Superior temporal gyrus (tissue), 1 donor: ENCODE data around the gene FCAMR.

Experiments used
- DNase-seq: peaks from one replicate; pipeline ENCODE4 v3.0.0-alpha.2; 2016; ENCODE audit errors: extremely low spot score

FCAMR gene

DNA sequence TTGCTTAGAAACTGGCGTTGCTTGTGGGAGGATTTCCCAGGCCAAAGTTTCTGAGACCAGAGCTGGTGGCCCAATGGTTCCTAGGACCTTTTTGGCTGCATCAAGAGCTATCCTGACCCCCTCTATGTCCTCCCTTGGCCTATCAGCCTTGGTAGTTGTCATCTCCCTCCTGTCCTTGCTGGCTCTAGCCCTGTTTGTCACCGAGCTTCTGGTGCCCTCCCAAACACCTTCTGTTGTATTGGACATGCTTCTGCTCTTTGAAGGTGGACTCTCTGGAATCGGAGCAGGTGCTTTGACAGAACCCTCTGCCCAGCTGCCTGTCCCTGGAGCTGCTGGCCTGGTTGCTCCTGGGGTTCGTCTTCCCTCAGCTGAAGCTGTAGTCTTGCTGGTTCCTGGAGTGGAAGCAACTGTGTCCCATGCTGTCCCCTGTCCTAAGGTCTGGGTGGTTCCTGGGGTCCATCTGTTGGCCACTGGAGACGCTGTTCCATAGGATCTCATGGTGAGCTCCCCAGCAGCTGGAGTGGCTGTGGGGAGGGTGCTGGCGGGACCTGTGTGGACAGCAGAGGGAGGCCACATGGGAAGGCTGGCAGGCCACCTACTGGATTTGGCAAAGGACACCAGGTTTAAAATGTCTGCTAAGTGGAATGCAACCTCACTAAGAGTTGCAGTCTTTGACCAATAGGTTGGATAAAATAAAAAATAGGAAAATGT, 9.4 kb downstream of the FCAMR start:
- no peak for DNase-seq

DNA sequence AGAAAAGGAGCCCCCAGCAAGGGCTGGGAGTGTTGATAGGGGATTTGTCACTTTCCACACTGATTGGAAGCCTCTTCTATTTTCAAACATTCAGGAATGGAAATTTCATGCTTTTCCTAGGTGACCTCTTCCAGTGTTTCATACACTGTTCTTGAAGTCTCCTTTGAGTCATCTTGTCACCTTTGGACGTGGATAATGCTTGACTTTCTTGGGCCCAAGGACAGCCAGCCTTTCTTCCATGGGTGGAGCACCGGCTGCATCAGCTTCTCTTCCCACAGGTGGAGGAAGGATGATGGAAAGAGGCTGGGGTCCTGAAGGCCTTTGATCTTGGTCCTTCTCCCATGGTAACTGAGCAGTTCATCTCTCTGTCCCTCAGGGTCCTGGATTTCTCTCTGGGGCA, 12.1 kb downstream of the FCAMR start:
- no peak for DNase-seq

DNA sequence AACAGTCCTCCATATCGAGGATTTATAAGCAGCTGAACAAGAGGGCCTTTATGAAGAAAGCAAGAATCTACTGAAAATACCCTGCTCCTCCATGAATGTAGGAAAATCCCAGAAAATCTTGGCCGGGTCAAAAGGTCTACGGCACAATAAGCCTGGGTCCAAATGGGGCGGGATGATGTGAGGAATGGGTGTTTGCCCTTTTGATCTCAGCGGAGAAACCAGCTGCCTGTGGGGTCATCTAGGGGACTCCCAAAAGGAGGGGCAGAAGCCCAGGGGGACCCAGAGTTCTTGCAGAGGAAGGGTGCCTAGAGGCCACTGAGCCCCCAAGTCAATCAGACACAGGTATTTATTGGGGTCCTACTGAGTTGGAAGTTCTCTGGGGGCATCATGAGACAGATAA, 12.6 kb downstream of the FCAMR start:
- DNase-seq, result no peak

DNA sequence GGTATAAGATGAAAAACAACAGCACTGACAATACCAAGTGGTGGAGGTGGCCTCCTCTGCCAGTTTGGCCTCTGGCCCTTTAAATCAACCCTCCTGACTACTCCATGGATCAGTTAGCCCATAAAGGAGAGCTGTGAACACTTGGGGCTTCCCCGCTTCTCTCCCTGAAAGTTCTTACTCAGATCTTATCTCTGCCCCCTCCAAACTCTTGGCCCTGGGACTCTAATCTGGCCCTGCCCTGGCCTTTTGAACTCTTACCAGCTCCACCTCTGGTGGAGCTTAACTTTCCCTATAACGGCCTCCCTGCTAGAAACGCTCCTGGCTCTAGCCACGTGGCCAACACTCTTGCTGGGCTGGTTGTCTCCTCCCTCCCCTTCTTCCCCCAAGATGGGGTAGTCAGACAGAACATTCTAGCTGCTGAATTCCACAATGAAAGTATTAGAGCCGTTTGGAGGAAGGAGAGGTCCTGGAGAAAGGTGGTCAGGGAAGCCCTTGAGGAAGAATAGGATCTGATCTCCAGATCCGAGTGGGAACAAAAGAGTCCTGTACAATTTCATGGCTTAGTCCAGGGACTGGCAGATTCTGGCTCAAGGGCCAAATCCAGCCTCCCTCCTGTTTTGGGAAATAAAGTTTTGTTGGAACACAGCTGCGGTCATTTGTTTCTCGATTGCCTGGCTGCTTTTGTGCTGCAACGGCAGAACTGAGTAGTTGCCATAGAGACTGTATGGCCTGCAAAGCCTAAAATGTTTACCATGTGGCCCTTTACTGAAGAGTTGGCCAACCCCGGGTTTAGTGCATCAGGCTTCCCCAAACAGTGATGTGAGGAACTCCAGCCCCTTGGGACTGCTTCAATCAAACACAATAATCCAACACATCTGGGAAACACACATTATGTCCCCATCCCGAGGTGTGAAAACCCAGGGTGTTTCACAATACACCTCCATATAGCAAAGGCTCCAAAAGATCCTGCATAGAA, 14.5 kb downstream of the FCAMR start:
- no peak for DNase-seq

DNA sequence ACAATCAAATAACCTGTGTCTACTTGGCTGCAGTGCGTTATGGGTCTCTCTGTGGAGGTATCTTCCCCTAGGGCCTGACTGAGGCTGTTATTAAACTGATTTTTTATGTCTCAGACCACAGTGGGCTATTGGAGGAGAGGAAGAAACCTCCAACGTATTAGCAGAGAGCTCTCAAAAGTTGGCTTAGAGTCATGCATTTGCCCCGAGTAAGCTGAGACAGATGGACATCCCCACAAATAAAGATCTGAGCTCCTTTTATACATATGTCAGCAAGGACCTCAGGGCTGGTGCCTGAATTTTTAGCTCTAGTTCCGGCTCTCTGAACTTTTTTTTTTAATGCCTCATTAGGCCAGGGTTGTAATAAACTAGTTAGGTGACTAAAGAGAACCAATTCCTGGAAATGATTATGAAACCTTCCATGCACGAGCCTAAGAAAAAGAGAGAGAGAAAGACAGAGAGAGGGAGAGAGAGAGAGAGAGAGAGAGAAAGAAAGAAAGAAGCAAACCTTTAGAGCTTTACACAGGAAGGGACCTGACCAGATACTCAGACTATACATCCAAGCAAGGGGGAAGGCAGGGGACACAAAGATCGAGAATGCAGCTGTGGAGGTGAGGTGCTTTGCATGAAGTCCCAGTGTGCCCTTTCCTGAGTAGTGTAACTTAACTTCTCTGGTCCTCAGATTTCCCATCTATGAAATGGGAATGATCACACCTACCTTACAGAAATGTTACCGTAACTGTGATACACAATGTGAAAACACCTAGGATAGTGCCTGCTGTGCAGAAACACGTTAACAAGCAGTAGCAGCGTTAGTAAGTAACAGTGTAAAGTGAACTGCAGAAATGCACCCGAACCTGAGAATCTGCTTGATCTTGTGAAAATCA, 15.6 kb downstream of the FCAMR start:
- no peak for DNase-seq

DNA sequence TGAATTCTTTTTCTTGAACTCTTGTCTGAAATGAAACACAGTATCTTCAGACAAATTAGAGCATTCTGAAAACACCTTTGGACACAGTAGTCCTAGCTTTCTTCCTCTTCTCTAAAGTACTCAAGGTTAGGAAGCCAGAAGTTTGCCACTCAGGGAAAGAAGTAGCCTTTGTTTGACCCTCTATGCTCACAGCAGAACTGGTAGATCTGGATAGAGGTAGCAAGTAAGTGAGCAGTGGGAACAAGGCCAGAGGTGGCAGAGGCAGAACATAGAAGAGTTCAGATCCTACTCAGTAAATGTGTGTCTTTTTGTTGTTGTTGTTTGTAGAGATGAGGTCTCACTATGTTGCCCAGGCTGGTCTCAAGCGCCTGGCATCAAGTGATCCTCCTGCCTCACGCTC, 16.6 kb downstream of the FCAMR start:
- no peak for DNase-seq

DNA sequence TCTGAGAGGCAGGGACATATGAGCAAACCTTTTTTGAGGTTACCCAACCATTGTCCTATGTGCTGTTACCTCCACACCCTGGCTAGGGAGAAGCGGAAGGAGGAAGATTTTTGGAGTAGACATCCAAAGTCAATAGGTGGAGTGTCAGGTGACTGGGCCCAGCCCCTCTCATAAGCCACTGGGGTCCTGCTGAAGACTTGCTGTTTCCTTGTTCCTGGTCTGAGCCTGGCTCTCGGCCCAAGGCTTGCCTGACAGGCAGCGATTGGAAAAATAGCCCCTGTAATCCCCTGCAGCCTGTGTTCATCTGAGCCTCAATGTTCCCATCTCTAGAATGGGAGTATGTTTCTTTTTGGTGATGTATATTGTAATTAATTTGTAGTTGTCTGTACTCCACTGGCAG, 17.1 kb downstream of the FCAMR start:
- DNase-seq, result no peak

DNA sequence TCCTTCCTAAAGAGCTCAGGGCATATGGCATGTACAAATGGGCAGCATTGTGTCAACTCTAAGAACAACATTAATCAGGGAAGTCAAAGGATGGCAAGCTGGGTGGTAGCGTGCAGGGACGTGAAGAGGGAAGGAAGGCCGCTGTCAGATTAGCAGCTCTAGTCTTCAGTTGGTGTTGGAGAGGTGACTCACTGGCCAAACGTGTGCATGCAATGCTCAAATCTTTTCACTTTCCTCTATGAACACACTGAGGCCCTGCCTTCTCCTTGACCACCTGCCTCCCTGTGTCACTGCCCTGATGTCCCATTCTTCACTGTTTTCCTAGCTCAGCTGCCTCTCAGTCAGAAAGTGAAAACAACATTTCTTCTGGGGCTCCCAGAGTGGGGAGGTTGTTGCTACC, 18.1 kb downstream of the FCAMR start:
- DNase-seq, result no peak

DNA sequence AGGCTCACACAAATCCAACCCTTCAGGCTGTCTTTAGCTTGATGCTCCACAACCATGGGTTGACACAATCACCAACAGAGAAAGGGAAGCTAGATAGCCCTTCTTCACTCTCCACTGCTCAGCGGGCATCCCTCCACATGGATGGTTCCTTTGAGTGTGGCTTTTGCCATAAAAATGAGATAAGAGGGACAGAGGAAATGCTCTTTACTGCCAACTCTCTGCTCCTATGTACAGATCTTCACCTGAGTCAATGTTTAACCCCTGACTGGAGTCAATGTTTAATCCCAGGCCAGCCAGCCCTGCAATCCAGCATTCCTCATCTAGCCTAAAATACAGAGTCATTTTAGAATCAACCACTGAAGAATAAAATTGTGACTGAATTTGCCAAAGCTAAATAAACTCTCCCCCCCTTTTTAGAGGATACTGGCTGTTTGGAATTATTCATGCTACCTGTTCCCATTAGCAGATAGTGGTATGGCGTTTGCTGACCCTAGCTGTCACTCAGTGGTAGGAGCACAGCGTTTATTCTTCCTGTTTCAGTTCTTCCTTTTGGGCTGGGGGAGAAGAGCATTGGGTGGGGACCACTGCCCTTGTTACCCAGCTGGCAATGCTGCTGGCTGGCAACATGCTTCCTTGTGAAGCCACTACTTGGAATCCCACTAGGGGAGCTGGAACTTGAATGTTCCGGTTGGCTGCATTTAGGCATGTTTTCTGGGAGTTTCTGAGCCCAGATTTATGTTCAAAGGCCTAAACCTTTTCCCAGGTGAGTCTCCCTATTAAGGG, 18.8 kb downstream of the FCAMR start:
- DNase-seq, result no peak

DNA sequence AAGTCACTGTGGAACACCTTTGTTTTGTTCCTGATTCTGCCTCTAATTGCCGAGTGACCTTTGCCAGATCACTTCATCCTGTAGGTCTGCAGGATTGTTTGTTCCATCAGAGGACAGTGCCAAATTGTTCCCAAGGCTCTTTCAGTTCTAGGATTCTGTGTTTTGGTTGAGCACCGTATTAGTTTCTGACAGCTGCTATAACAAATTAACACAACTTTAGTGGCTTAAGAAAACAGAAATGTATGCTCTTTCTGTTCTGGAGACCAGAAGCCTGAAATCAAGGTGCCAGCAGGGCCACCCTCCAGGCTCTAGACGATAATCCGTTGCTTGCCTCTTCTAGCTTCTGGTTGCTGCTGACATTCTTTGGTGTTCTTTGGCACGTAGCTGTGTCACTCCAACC, 20.6 kb downstream of the FCAMR start:
- no peak for DNase-seq

DNA sequence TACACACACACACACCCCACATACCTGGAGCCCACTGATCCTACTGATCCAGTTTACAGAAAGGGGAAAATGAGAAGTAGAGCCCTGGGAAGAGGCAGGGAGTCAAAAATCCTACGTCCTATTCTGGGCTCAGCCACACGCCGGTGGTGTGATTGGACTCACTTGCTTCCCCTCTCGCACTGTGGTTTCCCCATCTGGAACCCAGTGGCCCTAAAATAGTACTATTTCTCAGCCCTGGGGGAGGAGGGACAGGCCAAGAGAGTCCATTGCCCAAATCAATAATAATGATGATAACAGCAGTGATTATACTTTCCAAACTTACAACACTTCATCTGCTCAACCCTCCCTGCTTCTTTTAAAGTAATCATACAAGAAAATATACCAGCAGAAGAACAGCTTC, 21.1 kb downstream of the FCAMR start:
- DNase-seq, result no peak

DNA sequence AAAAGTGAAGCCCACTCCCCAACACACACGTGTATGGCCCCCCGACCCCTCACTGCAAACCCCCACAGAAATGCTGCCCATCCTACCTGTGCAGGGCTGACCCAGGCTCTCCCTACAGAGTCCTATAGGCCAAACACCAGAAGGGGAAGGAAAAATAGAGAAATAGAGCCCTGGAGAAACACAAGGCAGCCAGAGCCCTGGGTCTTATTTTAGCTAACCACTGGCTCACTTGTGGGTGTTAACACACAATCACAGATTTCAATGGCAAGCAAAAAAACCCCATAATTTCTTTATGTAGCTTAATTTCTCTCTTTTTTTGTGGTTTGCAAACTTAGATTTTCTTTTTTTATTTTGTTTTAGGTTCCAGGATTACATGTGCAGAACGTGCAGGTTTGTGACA, 23.0 kb downstream of the FCAMR start:
- DNase-seq, result no peak

DNA sequence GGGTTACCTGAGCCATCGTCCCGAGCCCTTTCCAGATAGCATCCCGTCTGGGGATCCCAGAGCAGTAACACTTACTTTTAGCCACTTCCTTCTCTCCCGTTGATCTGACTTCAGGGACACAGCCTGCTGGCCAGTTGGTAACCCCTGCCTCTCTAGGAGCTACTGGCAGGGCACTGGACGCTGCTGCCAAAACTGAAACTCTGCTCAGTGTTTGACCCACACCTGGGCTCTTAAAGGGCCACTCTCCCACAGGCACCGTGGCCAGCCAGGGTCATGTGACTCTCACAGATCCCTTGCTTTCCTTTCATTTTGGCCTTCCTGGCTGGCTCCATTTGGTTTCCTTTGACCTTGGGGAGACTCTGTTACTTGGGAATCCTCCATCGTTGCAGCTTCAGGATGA, 24.0 kb downstream of the FCAMR start, which contains the start of gene PIGR:
PIGR (minus strand) TSS at position 206 of the 400 bp plus-strand sequence. CDS start 5,935 bp downstream, outside the sequence.
- no peak for DNase-seq

DNA sequence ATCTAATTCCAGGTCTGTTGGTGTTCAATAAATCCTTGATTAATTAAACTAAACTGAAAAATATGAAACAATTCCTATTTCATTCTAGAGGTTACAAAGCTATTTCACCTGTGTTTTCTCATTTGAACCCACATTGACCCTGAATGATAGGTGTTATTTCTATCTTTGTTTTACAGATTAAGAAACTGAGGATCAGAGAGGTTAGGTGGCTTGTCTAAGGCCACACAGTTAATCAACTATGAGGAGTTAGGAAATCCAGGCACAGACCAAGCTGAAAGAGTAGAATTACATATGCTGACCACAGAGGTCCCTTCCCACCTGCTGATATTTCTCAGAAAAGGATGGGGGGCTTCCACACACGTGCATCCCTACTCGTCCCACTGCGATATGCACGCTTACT, 24.5 kb downstream of the FCAMR start:
- no peak for DNase-seq

DNA sequence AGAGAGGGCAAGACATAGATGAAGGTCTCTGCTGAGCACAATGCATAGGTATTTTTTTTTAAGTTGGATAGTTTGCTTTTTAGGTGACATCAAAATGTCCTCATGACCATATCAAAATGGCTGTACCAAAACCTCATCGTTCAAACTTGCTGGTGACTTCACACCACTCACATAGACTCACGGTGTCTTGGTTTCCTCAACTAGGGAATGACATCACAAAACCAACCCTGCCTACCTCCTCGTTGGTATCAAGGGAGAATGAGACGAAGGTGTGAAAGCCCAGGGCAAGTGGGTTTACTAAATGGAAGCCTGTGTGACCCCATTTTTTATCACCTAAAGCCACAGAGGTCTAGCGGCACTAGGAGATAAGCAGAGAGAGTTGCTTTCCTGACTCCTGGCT, 25.6 kb downstream of the FCAMR start:
- no peak for DNase-seq

DNA sequence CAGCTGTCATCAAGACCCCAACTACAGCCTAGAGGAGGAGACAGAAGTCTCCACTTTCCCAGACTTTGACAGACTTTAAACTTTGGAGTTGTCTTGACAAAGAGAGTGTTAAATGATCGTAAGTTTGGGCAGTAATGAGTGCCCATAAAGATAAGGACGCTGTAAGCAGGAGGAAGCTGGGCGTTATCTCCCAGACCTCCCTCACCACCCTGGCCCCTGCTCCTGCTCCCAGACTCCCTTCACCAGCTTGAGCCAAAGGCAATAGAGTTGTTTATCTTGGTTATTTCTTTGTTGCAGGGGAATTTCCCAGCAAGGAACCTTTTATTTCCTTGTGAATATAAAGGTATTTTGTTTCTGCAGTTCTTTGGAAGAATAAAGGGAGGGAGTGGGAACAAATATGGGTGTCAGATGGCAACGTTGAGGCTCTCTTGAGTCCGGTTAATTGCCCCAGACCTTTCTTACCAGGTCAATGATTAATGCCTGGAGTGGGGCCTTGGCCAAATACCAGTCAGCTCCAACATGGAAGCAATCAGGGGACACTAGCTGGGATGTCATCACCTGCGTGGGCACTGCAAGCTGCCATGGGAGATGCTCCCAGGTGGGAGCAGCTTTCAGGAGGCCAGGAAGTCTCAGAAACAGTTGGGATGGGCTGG, 28.4 kb downstream of the FCAMR start:
- no peak for DNase-seq

DNA sequence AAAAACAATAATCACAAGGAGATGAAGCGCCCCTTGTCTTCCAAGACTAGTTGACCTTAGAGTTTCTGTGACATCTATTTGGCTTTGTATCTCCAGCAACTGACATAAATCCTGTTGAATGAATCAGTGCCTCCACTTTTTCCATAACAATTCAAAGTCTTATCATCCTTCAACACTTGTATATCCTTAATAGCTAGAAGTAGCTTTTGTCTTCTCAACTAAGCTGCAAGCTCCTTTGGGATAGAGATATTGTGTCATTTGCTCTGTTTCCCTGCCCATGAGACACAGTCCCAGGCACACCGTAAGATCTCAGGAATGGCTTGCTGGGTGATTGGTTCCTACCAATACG, 29.7 kb downstream of the FCAMR start:
- no peak for DNase-seq

DNA sequence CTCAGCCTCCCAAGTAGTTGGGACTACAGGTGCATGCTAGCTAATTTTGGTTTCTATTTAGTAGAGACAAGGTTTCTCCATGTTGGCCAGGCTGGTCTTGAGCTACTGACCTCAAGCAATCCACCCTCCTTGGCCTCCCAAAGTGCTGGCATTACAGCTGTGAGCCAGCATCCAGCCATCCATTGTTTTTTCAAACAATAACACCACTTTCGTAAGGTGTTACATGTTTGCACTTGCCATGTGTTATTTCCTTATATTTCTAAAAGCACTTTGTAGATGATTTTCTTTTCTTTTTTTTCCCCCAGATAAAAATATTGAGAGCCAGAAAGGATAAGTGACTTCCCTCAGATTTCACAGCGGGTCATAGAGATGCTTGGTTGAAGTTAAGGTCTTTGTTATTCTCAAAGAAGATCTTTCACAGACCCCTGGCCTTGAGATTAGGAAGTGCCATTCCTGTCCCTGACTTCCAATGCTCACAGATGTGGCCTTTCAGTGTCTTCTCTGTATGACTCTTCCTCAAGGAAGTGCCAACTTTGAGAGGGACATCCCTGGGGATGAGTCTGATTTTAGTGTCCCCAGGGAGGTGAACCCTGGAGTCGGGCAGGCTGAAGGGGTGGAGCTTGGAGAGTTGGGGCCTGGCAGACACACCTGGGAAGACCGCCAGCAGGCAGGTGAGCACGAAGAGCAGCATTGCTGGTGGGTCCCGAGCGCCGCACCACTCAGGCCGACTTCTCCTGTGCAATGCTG, 30.2 kb downstream of the FCAMR start:
- no peak for DNase-seq

DNA sequence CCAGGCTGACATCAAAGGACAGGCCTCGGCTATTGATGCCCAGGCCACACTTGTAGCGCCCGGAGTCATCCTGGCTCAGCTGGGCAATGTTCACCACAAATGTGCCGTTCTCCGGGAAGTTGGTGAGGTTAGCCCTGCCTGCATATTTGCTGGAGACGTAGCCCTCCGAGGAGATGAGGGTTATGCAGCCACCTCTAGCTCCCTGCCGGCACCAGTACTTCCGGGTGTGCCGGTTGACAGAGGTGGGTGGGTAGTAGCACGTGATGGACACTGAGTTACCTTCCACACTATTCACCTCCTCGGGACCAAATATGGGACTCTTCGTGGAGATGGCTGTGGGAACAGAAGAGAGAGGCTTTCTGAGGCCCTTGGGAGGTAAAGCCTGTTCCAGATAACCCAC, 31.1 kb downstream of the FCAMR start:
- no peak for DNase-seq

DNA sequence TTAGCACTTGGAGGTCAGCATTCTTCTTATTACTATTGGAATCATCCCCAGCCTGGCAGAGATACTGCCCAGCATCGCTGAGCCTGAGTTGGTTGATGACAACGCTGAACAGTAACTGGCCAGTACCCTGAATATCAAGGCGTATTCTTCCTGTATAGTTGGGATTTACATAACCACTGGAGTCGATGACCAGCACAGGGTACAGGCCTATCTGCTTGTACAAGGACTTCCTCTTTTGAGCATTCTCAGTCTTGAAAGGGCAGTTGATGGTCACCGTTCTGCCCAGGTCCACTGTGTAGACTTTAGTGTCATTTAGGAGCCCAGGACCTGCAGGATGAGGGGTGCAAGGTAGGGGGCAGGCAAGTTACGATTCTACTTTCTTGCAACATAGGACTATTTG, 32.8 kb downstream of the FCAMR start:
- no peak for DNase-seq
